ENCODE measurements around the gene UPK3BL1.
"Not testable (repeated sequence)": the region's sequence is repeated elsewhere in the genome, so short reads cannot be mapped to it uniquely, and the experiment has no call there.

The UPK3BL1 gene

DNA sequence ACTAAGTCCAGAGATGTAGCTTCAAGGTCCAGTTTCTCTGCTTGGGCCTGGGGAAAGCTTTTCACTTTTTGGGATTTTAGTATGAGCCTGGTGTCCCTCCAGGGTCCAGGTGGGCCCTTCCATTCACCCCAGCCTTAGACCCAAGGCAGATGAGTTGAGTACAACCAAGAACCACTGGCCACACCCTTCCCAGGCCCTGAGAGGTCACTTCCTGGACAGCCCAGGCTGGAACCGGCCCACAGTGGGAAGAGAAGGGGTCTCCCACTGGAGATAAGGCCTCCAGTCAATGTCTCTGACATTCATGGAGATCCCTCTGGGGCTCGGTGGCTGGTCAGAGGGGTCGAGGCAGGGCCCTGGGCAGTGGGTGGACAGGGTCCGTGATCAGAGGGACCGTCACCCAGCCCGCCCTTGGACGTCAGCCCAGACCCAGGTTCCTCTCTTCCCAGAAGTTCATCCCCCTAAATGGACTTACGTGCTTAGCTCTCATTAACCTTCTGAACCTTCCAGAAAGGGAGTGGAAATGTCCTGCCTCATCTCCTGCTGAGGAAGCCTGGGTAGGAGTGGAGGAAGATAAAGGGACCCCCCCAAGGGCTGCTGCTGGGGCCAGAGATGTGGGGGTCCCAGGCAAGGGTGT, 15.2 kb downstream of the UPK3BL1 start:
- DNase-seq (ENCODE audit: low spot score) = not testable (repeated sequence)

DNA sequence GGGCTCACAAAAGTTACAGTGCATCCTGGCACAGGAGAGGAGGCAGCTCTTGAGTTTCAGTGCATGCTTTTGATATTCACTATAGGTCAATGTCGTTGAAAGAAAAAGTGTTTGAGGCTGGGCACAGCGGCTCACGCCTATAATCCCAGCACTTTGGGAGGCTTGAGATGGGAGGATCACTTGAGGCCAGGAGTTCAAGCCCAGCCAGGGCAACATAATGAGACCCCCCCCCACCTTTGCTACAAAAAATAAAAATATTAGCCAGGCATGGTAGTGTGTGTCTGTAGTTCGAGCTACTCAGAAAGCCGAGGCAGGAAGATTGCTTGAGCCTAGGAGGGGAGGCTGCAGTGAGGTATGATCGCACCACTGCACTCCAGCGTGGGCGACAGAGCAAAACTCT, 24.5 kb downstream of the UPK3BL1 start:
- not testable (repeated sequence) for DNase-seq (ENCODE audit: low spot score)

DNA sequence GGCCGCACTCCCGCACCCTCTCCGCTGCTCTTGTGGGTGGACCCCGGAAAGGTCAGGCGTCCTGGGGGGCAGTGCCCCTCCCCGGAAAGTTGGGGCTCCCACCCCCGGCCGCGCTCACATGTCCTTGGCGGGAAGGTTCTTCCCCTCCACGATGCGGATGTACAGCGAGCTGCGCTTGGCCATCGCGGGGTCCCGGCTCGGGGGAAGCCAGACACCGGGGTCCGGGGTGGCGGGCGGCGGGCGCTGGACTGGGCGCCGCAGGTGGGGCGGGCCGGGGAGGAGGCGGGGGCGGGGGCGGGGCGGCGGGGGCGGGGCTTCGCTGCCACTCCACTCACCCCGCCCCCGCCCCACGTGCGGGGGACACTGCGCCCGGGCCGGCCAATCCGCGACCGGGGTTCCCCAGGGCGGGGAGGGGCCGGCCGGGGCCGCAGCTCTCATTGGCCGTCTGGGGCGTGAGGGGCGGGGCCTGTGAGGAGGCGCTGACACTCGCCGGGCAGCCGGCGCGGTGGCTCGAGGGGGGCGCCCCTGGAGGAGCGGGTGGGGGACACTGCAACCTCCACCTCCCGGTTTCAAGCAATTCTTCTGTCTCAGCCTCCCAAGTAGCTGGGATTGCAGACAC, 26.0 kb downstream of the UPK3BL1 start, which contains the start of gene RASA4:
RASA4 (minus strand) TSS at position 250 of the 619 bp plus-strand sequence; CDS start at position 183, 67 bp downstream.
- peak; percentile 0 for DNase-seq (ENCODE audit: low spot score)

DNA sequence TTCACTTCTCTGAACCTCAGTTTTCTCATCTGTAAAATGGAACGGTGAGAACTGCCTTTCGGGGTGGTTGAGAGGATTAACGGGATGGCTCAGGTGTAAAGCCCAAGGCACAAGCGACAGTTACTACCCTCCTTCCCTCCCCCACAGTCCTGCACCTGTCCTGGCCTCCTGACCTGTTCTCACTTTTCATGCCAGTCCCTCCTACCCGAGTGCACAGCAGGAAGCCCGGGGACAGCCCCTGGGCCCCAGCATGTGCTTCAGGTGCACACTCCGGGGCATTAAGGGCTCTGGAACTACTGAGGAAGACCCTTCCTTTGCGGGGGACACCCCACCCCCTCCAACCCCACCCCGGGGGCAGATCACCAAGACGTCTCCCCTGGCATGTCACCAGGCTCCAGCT, 26.7 kb downstream of the UPK3BL1 start:
- DNase-seq (ENCODE audit: low spot score) = not testable (repeated sequence)

DNA sequence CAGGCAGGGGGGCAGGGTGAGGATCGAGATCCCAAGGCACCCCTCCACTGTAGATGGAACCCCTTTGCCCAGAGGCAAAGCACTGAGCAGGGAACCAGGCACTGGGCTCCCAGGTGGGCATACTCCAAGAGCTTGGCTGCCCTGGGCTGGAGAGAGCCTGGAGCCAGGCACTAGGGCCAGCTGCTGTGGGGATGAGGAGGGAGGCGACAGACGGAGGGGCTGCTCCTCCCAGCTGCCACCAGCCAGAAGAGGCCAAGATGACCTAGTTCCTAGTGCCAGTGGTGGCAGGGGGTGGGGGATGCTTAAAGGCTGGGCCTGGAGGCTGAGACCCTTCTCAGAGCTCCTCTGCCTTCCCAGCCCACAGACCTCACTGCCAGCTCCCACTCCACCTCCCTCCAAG, 27.7 kb downstream of the UPK3BL1 start:
- not testable (repeated sequence) for DNase-seq (ENCODE audit: low spot score)

DNA sequence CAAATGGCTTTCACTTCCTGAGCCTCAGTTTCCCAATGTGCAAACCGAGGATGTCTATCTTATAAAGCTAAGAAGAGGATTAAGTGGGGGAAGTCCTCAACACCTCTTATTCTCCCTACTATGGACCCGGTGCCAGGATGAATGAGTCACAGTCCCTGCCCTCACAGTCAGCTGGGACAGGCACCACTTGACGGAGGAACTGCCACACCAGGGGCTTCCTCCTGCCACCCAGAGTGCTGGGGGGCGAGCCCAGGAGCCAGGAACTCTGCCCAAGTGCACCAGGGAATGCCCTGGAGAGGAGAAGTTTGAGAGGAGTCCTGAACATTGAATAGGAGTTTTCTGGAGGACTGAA, 28.3 kb downstream of the UPK3BL1 start:
- not testable (repeated sequence) for DNase-seq (ENCODE audit: low spot score)

DNA sequence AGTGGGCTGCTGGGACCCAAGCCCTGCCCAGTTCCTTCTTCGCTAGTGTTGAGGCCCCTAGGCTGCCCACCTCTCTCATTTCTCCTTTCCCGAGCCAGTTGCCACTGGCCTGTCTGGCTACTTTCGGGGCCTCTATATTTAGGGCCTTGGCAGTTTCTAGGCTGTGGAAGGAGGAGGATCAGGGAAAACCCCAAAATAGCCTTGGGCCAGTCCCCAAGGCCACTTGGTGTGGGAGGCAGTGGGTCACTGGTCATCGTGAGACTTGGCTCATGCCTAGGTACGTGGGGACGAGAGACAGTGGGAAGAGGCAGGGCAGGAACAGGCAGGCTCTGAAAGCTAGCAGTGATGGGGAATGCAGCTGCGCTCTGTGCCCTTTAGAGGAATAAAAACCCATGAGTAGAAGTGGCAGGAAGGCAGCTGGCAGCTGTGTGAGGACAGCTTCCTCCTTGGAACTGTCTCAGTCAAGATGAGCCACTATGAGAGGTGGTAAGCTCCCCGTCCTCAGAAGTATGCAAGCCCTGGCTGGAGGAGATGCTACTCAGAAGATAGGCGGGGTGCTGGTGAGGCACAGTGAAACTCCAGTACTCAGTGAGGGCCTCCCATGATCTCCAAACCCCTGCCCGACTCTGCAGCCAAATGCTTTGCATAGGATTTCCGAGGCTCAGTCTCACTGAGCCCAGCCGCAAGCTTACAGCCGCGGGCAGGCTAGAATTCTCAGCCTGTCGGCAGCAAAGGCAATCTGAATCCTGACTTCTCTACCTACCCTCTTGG, 28.8 kb downstream of the UPK3BL1 start:
- not testable (repeated sequence) for DNase-seq (ENCODE audit: low spot score)

DNA sequence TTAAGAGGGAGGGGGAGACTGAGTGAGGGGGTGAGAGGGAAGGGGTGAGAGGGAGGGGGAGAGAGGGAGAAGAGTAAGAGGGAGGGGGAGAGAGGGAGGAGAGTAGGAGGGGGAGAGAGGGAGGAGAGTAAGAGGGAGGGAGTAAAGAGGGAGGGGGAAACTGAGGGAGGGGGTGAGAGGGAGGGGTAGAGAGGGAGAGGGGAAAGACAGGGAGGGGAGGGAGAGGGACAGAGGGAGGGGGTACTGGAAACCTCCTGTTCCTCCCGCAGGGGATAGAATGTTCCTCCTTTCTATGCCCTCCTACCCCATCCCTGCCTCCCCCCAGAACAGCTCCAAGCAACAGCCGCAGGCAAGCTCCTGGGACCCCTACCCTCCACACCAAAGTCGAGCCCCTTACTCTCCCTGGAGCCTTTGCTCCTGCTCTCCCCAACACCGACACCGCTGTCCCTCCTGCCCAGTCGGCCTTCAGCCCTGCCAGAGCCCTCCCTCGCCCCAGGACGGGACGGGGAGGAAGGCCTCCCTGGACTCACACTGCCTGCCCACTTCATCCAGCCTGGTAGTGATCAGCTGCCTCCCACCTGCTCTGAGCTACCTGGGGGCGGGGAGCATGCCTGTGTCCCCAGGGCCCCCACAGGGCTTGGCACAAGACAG, 30.8 kb downstream of the UPK3BL1 start:
- not testable (repeated sequence) for DNase-seq (ENCODE audit: low spot score)

DNA sequence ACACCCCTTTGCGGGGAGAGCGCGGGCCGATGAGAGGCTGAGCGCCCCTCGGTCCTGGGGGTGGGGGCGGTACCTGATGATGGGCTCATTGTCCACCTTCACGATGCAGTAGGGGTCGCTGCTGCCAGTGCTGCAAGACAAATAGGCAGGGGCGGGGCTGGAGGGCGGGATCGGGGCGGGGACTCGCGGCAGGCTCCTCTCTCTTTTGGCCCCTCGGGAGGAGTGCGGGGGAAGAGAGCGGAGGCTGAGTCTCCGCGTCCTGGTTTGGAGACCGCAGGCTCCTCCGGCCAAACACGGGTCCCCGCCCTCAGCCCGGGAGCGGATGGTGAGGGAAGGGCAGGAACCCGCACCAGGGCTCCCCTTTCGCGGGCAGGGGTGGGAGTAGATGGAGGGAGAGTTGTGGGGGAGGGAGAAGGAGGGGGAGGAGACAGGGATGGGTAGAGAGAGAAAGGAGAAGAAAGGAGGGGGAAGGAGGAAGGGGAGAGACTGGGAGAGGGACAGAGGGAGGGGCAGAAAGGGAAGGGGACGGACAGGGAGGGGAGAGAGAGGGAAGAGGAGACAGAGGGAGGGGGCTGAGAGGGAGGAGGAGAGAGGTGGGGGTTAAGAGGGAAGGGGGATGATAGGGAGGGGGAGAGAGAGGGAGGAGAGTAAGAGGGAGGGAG, 31.4 kb downstream of the UPK3BL1 start:
- DNase-seq (ENCODE audit: low spot score) = not testable (repeated sequence)

DNA sequence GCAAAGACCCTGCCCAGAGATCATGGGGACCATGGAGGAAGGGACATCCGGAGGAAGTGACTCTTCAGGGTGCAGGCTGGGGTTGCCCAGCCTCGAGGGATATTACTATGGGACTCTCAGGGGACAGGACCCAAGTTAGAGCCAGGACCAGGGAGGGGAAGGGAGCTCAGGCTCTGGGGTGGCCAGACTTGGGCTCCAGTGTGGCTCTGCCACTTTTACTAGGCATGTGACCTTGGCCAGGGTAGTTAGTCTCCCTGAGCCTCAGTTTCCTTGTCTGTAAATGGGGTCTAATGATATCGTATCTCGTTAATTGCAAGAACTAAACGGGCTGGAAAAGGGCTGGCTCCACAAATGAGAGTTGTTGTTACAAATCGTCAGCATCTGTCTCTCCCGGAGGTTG, 32.1 kb downstream of the UPK3BL1 start:
- DNase-seq (ENCODE audit: low spot score) = not testable (repeated sequence)

DNA sequence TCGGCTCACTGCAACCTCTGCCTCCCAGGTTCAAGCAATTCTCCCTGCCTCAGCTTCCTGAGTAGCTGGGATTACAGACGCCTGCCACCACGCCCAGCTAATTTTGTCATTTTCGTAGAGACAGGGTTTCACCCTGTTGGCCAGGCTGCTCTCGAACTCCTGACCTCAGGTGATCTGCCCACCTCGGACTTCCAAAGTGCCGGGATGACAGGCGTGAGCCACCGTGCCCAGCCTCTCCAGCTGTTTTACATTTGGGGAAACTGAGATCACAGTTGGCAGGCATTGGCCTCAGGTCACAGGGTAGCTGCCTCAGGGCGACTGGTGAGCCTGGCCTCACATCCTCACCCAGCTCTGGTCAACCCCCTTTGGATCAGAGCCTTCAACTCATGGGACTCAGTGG, 32.9 kb downstream of the UPK3BL1 start:
- DNase-seq (ENCODE audit: low spot score) = not testable (repeated sequence)

DNA sequence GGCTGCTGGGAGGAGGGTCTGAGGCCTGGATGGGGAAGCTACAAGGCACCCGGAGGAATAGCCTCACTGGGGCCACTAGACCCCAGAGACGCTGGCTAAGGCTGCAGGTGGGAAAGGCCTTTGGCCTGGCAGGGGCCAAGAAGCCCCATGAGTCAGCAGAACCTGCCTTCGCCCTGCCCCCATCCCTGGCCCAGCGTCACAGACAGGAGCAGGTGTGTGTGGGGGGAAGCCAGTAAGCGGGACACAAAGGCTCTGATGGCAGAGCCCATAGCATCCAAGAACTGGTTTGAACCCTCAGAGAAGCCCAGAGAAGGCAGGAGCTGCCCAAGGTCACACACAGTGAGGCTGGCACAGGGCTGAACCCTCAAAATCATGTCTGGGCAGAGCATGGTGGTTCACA, 35.7 kb downstream of the UPK3BL1 start:
- DNase-seq (ENCODE audit: low spot score) = not testable (repeated sequence)

DNA sequence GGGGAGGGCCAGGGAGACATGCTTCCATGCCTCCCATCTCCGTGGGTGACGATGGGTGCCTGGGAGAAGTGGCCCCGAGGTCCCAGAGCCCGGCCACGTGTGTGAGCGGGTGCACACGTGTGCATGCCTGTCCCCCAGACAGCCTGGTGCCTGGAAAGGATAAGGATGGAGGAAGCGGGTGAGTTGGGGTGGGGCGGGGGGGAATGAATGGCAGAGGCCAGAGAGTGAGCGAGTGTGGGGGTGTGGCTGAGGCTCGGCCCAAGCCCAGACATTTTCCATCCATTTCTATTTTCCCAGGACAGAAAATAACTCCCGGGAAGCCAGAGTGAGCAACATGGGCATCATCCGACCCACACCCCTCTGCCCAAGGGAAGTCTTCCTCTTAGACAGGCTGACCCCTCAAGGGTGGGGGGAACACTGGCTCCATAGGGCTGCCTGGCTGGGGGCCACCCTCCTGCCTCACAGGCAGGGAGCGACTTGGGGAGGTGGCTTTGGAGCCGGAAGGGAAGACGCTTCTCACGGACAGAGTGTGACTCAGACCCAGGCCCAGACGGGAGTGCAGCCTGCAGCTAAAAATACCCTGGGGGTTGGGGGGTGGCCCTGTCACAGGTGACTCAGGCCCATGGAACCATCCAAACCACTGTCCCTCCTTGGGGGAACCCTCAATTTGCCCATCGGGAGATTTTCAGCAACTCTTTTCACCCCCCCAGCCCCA, 38.0 kb downstream of the UPK3BL1 start:
- not testable (repeated sequence) for DNase-seq (ENCODE audit: low spot score)

DNA sequence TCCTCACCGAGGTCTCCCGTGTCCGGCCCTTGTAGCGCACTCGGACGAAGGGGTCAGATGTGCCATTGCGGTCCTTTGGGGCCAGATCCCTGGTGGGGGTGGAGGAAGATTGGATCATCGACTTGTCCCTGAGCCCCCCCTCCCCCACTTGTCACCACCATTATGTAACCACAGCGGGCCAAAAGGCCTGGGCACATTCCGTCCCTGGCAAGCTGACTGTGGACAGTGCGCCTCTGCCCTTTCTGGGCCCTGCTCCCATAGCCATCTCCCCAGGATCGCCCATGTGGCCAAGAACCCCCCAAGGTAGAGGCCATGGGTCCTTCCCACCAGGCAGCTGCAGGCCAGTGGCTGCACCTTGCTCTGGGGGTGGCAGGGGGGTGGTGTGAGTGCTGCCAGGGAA, 40.3 kb downstream of the UPK3BL1 start:
- not testable (repeated sequence) for DNase-seq (ENCODE audit: low spot score)

DNA sequence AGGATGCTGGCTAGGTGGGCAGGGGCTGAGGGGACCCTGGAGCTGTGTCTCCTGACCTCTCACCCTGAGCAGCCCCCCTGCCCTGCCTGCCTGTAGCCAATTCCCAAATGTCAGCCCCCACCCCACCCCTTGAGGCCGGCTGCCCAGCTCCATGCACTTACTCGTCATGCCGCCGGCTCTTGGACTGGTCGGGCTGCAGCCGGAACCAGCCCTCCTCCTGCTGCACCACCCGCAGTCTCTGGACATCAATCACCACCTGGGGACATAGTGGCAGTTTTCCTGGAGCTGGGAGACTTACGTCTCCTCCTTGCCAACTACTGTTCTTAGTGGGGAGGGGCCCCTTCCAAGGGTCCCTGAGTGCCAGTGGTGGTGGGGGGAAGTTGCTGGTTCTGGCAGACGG, 42.9 kb downstream of the UPK3BL1 start:
- DNase-seq (ENCODE audit: low spot score) = not testable (repeated sequence)

DNA sequence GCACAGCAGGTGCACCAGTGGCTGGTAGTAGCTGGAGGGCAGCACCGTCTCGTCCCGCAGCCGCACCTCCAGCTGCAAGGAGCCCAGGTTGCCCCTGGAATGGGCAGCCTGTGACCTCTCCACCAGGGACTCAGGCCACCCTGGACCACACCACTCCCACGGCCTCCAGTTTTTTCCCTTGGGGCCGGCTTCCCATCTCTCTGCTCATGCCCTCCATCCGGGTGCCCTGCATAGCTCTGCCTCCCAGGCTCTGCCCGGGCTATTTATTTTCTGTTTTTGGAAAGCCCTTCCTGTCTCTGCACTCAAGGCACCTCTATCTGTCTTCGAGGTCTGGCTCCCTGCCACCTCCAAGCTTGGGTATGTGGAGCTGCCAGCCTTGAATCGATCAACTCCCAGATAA, 46.6 kb downstream of the UPK3BL1 start:
- not testable (repeated sequence) for DNase-seq (ENCODE audit: low spot score)

DNA sequence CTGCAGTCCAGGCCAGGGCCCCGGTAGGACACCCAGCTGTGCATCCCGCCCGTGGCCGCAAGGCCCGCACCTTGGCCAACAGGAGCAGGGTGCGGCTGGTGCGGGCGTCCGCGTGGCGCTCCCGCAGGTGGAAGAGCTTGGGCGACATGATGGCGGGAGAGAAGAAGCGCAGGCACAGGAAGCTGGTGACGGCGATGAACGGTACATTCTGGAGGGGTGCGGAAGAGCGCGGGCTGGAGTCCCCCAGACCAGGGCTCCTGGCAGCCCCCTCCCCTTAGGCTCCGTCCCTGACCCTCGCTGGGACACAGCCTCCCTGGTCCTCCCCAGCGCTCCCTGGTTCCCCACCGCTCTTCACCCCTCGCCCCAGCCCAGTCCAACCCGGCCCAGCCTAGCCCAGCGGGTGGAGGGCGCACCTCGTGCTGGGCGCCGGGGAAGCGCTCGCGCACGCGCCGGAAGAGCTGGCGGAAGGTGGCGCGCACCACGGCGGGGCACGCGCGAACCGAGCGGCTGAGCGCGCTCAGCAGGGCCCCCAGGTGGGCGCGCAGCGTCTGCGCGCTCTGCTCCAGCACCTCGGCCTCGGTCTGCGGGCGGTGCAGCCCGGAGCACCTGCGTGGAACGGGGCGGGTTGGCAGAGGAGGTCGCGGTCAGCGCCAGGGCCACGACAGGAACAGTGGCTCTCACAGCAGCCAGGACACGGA, 48.8 kb downstream of the UPK3BL1 start:
- not testable (repeated sequence) for DNase-seq (ENCODE audit: low spot score)

DNA sequence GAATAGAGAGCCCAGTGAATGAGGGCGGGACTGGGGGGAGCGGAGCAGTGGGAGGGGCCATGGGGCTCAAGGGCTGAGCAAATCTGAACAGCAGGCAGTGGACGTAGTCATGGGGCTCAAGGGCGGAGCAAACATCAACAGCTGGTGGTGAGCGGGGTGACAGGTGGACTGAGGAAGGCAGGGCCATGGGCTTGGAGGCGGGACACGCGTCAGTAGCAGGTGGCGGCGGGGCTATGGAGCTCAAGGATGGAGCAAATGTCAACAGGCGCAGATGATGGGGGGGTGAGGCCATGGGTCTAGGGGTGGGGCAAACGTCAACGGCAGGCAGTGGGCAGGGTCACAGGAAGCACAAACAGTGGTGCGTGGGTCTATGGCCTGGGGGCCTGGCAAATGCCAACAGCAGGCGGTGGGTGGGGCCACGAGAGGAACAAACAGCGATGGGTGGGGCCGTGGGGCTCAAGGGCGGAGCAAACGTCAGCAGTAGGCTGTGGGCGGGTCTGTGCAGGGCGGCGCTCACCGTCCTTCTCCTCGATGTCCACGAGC, 50.0 kb downstream of the UPK3BL1 start:
- DNase-seq (ENCODE audit: low spot score) = not testable (repeated sequence)

DNA sequence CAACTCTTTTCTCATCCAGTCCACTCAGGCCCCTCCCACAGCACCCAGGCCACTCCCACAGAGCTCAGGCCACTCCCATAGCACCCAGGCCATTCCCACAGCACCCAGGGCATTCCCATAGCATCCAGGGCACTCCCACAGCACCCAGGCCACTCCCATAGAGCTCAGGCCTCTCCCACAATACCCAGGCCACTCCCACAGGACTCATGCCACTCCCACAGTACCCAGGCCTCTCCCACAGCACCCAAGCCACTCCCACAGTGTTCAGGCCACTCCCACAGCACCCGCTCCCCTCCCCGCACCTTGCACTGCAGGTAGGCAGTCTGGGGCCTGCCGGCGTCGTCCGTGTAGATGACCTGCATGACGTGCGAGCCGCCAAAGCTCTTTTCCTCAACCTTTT, 52.7 kb downstream of the UPK3BL1 start:
- not testable (repeated sequence) for DNase-seq (ENCODE audit: low spot score)
